Right lobe of liver (tissue), 6 donors: Measurements from ENCODE around the gene EMCN. TPM values are rescaled to one million over a fixed set of nuclear protein-coding genes. Genes with fewer than 3 reads are reported as not detected.

Experiments
- ATAC-seq, 4 donors: fragments of 200-7000 bp; cut with Tn5 transposase; one replicate each; pipeline ENCODE4 v1.9.1; 2020; ENCODE audit warnings: mild to moderate bottlenecking in 4 of 4, moderate library complexity in 4 of 4
- DNase-seq, 3 donors: peaks; one replicate each; pipeline ENCODE4 v3.0.0-alpha.2; 2020
- H3K27ac ChIP-seq, 3 donors: fragments of 200-600 bp; one replicate each; pipeline ENCODE4 v1.8.0; 2022
- H3K27me3 ChIP-seq, 2 donors: fragments of 200-600 bp; one replicate each; pipeline ENCODE4 v1.8.0; 2022
- H3K36me3 ChIP-seq, 4 donors: fragments of 200-600 bp; sonication (generic) in 1 of 4; one replicate each; pipeline versions ENCODE4 v1.5.1 to v1.8.0; 2017 to 2022; ENCODE audit warnings: control low read depth in 1 of 4
- H3K4me1 ChIP-seq, 4 donors: fragments of 200-600 bp; sonication (generic) in 1 of 4; one replicate each; pipeline versions ENCODE4 v1.5.1 to v1.8.0; 2017 to 2022; ENCODE audit warnings: control low read depth in 1 of 4
- H3K4me3 ChIP-seq, 3 donors: fragments of 200-600 bp; one replicate each; pipeline ENCODE4 v1.8.0; 2022
- H3K9me3 ChIP-seq, 4 donors: fragments of 200-600 bp; sonication (generic) in 1 of 4; one replicate each; pipeline versions ENCODE4 v1.5.1 to v1.8.0; 2017 to 2022; ENCODE audit warnings: control low read depth in 1 of 4
- POLR2A ChIP-seq: fragments of 450-650 bp; IDR thresholded peaks from one replicate; pipeline ENCODE4 v1.6.1; 2017; ENCODE audit warnings: antibody characterized with exemption, mild to moderate bottlenecking
- WGBS: methylation state at CpG from one replicate; pipeline ENCODE4 v1.1.6; 2018; ENCODE audit warnings: low coverage, low lambda C conversion rate; ENCODE audit not compliant: insufficient coverage; ENCODE audit errors: missing lambda C conversion rate; 5-methylcytosine and 5-hydroxymethylcytosine counted together
- intact Hi-C, 2 donors: fragments of 100-400 bp; cut with DNase I; formaldehyde crosslinking; loops; one replicate each; pipeline versions ENCODE4 v1.11.2 to v1.14.1; 2022
- total RNA-seq, 6 experiments: library from RNA; depleted of rRNA in 2 of 6; stranded (reverse); fragments of >200 nt in 2 of 6; fragmentation: NEBNext Ultra II Directional in 3 of 6; extraction: Animal tissue kit (Norgen Biotek cat#: 25700) in 3 of 6; gene quantifications; one replicate each; pipeline versions ENCODE4 v1.1.0 to v1.2.4, GENCODE V29; 2016 to 2023
- TF ChIP-seq, protein P1 (sequence below), 4 donors: fragments of 200-600 bp in 3 of 4; fragments of 450-650 bp in 1 of 4; IDR thresholded peaks; one replicate each; pipeline versions ENCODE4 v1.5.1 to v1.8.0; 2016 to 2022; ENCODE audit warnings: antibody characterized with exemption in 4 of 4, mild to moderate bottlenecking in 2 of 4
- donor health status: DM: no; HTN: yes; CAD: no.
- donor health status: DM: no; HTN: no; CAD: no.
- donor health status: DM: no; HTN: no; CAD: no.
- donor health status: DM: no; HTN: yes; CAD: no.
- donor health status: DM: no; HTN: yes; CAD: no.

Gene EMCN
- total RNA-seq, 6 experiments from 2014 or later, result 1.9 to 6.8 (median 3.5) TPM

DNA sequence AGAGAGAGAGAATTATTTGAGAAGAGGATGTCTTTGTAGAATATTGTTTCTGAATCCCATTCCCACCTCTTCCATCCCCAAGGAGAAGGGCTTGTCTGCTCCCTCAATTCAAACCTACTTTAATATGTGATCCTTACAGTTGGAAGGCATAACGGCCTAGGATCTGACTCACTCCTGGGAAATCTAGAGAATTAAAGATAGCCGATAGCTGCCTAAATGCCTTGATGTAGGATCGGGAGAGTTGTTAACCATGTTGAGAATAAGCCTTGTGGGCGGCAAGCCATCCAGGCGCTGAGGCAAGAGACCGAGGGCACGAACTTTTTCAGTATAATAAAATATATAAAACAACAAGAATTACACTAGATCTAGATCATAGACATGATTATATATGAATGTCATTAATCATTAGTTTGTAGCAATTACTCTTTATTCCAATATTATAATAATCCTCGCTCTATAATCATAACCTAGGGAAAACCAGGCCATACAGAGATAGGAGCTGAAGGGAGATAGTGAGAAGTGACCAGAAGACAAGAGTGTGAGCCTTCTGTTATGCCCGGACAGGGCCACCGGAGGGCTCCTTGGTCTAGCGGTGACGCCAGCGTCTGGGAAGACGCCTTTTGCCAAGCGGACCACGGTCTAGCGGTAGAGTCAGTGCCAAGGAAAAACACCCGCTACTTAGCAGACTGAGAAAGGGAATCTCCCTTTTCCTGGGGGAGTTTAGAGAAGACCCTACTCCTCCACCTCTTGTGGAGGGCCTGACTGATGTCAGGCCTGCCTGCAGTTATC is 13.5 kb downstream of the EMCN start:
- no peak for TF ChIP-seq POLR2A
- TF ChIP-seq, protein P1, sequence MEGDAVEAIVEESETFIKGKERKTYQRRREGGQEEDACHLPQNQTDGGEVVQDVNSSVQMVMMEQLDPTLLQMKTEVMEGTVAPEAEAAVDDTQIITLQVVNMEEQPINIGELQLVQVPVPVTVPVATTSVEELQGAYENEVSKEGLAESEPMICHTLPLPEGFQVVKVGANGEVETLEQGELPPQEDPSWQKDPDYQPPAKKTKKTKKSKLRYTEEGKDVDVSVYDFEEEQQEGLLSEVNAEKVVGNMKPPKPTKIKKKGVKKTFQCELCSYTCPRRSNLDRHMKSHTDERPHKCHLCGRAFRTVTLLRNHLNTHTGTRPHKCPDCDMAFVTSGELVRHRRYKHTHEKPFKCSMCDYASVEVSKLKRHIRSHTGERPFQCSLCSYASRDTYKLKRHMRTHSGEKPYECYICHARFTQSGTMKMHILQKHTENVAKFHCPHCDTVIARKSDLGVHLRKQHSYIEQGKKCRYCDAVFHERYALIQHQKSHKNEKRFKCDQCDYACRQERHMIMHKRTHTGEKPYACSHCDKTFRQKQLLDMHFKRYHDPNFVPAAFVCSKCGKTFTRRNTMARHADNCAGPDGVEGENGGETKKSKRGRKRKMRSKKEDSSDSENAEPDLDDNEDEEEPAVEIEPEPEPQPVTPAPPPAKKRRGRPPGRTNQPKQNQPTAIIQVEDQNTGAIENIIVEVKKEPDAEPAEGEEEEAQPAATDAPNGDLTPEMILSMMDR (IDR thresholded peaks at IDR 0.05), result no peak
- Histone ChIP-seq H3K4me1 (no peaks in the 10 kb centered on the region), H3K9me3 (no peaks in the 10 kb centered on the region), H3K27me3 (no peaks in the 10 kb centered on the region), H3K36me3 (no peaks in the 10 kb centered on the region), H3K4me3 (no peak overlapping the region), H3K27ac (no peak overlapping the region)
- 74% methylated on average over 9 of the region's 18 CpGs for WGBS
- ATAC-seq (no peak), DNase-seq (no peak)
- intact Hi-C loops, result no loop called here

DNA sequence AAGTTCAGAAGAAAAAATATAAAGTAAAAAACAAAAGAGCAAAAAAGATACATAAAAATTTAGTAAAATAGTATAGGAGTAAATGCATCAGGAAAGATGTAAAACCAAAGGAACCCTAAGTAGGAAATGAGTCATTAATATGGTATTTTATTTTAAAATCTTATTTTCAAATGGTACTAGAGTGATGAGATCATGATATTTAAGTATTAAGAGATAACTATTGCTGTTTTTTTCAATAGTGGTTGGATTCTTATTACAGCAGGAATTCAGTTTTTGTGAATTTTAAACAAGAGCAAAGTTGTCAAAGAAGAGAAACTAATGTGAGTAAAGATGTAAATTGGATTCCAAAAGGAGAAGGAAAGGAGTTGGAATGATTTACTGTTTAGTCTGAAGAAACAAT is 20.0 kb downstream of the EMCN start:
- no peak overlapping the region for H3K4me3 ChIP-seq
- no peaks in the 10 kb centered on the region for H3K36me3 ChIP-seq
- intact Hi-C loops, result no loop called here
- ATAC-seq, result no peak
- no peaks in the 10 kb centered on the region for H3K4me1 ChIP-seq
- no peak for DNase-seq
- H3K27ac ChIP-seq, result no peak overlapping the region
- TF ChIP-seq, protein P1 (IDR thresholded peaks at IDR 0.05), result no peak
- no peak for TF ChIP-seq POLR2A
- no peaks in the 10 kb centered on the region for H3K9me3 ChIP-seq
- no peaks in the 10 kb centered on the region for H3K27me3 ChIP-seq

DNA sequence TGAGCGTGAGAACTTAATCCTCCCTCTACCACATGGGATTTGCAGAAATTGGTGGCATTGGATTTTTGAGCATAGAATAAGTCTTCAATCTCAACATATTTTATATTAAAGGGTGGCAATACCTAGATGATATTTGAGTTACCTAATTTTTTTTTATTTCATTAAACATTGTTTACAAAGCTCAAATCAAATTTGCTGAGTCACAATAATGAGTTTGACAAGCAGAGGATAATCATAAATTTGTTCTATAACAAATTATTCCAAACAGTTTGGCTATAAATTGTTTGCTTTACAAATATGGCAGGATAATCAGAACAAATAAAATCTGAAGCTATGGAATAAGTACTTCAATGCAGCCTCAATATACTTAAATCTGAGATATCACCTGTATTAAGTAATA is 22.7 kb downstream of the EMCN start:
- H3K27me3 ChIP-seq, result no peaks in the 10 kb centered on the region
- no peaks in the 10 kb centered on the region for H3K36me3 ChIP-seq
- no peak overlapping the region for H3K4me3 ChIP-seq
- no peaks in the 10 kb centered on the region for H3K4me1 ChIP-seq
- DNase-seq (no peak), ATAC-seq (no peak)
- H3K9me3 ChIP-seq, result no peaks in the 10 kb centered on the region
- intact Hi-C loops, result no loop called here
- TF ChIP-seq POLR2A, result no peak
- TF ChIP-seq, protein P1 (IDR thresholded peaks at IDR 0.05), result no peak
- WGBS, result 100% methylated on average over 1 of the region's 1 CpG
- H3K27ac ChIP-seq, result no peak overlapping the region

DNA sequence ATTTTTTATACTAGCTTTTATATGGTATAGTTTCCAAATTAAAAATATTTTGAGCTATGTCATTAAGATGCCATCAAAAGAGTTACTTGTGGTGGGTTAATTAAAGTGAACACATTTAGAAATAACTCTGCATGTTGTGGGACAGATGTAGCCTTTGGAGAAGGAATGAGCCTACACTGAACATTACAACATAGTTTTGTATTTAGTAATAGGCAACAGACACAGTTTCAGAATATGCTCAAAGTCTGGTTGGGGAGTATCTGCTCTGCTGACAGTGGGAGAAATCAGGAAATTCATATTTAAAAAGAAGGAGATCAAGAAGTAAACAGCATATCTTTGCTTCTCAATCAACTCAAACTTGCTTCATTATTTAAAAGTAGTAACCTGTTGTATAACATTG is 23.7 kb downstream of the EMCN start:
- intact Hi-C loops, result no loop called here
- DNase-seq (no peak), ATAC-seq (no peak)
- H3K36me3 ChIP-seq, result no peaks in the 10 kb centered on the region
- H3K27ac ChIP-seq, result no peak overlapping the region
- H3K4me3 ChIP-seq, result no peak overlapping the region
- no peak for TF ChIP-seq POLR2A
- H3K4me1 ChIP-seq, result no peaks in the 10 kb centered on the region
- no peaks in the 10 kb centered on the region for H3K27me3 ChIP-seq
- H3K9me3 ChIP-seq, result no peaks in the 10 kb centered on the region

DNA sequence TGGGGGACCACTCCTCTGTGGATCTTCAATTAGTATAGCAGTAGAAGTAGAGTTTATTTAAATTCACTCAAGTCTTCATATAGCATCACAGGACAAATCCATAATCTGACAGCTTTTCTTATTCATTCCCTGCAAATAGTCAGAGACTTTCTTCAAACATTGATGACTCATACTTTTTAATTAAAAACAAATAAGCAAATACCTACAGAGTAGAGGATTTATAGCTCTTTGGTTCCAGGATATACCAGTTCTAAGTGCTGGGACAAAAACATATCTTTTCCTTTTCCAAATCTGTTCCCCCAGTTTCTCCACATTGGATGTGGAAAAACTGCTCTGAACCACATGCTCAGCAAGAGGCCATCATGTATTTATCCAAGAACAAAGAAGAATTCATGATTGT is 24.1 kb downstream of the EMCN start:
- ATAC-seq (no peak), DNase-seq (no peak)
- TF ChIP-seq, protein P1 (IDR thresholded peaks at IDR 0.05), result no peak
- no peak for TF ChIP-seq POLR2A
- intact Hi-C loops, result no loop called here
- H3K27me3 ChIP-seq, result no peaks in the 10 kb centered on the region
- H3K27ac ChIP-seq, result no peak overlapping the region
- no peaks in the 10 kb centered on the region for H3K9me3 ChIP-seq
- no peaks in the 10 kb centered on the region for H3K36me3 ChIP-seq
- H3K4me1 ChIP-seq, result no peaks in the 10 kb centered on the region
- H3K4me3 ChIP-seq, result no peak overlapping the region
